ENCODE data around the gene USP5. TPM values are rescaled to one million over a fixed set of nuclear protein-coding genes. Genes with fewer than 3 reads are reported as not detected.

The USP5 gene
- total and polyA plus RNA-seq, 11 donors: 23.4 to 96.8 (median 60.6) TPM

- 76 to 84% (median 82%) methylated on average over 12 to 13 of the region's 13 CpGs for WGBS, 4 donors
- H3K27me3 ChIP-seq: peaks cover 0 to 12% (median 0%) of the 10 kb centered on the region in 9 donors
- H3K36me3 ChIP-seq: peaks cover 0 to 16% (median 0%) of the 10 kb centered on the region in 9 donors
- no peak for TF ChIP-seq POLR2A (IDR thresholded peaks at IDR 0.05)
- TF ChIP-seq CTCF (IDR thresholded peaks at IDR 0.05): no peak
- H3K4me1 ChIP-seq: peaks cover 0 to 23% (median 13%) of the 10 kb centered on the region in 12 donors
- ATAC-seq: no peak
- no peaks in the 10 kb centered on the region for H3K9me3 ChIP-seq
- no peak overlapping the region for H3K4me3 ChIP-seq
- DNase-seq: peak in 1 of 5 donors; percentile 40
- intact Hi-C loops (cut with DNase I): loop anchor here in 3 of 10 donors (5.0 to 10.0 kb wide), 4 partner anchors 45 to 205 kb away; partner anchors contain the start of genes LAG3 (in 1 of the 3) and MLF2 (in 1 of the 3)
- no peak overlapping the region for H3K27ac ChIP-seq
These were observed 32.6 kb upstream of the USP5 start for GRCh38 chr12:6819106-6820030.

GRCh38 chr12:6820166-6820565 lies 31.8 kb upstream of the USP5 start:
- ATAC-seq: no peak
- intact Hi-C loops (cut with DNase I): loop anchor here in 3 of 10 donors (5.0 to 10.0 kb wide), 4 partner anchors 45 to 205 kb away; partner anchors contain the start of genes LAG3 (in 1 of the 3) and MLF2 (in 1 of the 3)

GRCh38 chr12:6821591-6822425 lies 30.1 kb upstream of the USP5 start, which contains the start of gene GPR162:
Gene GPR162, plus strand, starts transcription at chr12:6821821. Its CDS starts 2,078 bp downstream, at chr12:6823899.
- 1% methylated on average over 22 to 28 of the region's 28 CpGs for WGBS, 4 donors
- Histone ChIP-seq H3K9me3 (no peaks in the 10 kb centered on the region), H3K4me1 (peaks cover 0 to 32% (median 19%) of the 10 kb centered on the region in 12 donors), H3K27ac (peak within 1 kb of the TSS in 11 of 12 donors; percentile 28 to 73 (median 64)), H3K27me3 (peaks cover 0 to 12% (median 0%) of the 10 kb centered on the region in 9 donors), H3K4me3 (peak within 1 kb of the TSS; percentile 34 to 67 (median 58)), H3K36me3 (peaks cover 0 to 8% (median 0%) of the 10 kb centered on the region in 9 donors)
- peak; percentile 6 to 66 (median 55) for ATAC-seq
- DNase-seq: peak in 4 of 5 donors; percentile 76 to 81 (median 77)
- TF ChIP-seq POLR2A (IDR thresholded peaks at IDR 0.05): no peak
- TF ChIP-seq CTCF (IDR thresholded peaks at IDR 0.05): no peak
- intact Hi-C loops (cut with DNase I): loop anchor here in 3 of 10 donors (5.0 to 10.0 kb wide), 4 partner anchors 47 to 207 kb away; partner anchors contain the start of genes LAG3 (in 1 of the 3) and MLF2 (in 1 of the 3)

More at GRCh38 chr12:6820166-6820565, 31.8 kb upstream of the USP5 start:
- H3K9me3 ChIP-seq: no peaks in the 10 kb centered on the region
- H3K36me3 ChIP-seq: peaks cover 0 to 11% (median 0%) of the 10 kb centered on the region in 9 donors
- H3K27ac ChIP-seq: no peak overlapping the region
- WGBS, 4 donors: 80 to 91% (median 90%) methylated on average over 5 of the region's 5 CpGs
- peaks cover 0 to 12% (median 0%) of the 10 kb centered on the region in 9 donors for H3K27me3 ChIP-seq
- peaks cover 0 to 23% (median 14%) of the 10 kb centered on the region in 12 donors for H3K4me1 ChIP-seq
- no peak for TF ChIP-seq POLR2A (IDR thresholded peaks at IDR 0.05)
- no peak for DNase-seq
- H3K4me3 ChIP-seq: no peak overlapping the region

Measured in heart left ventricle (tissue), 16 donors.